GM19238 (cell line): ENCODE data around the gene NXPE4.
"Not testable (repeated sequence)": the region's sequence is repeated elsewhere in the genome, so short reads cannot be mapped to it uniquely, and the experiment has no call there.

Experiments used
- DNase-seq: peaks from one replicate; pipeline ENCODE4 v3.0.0; 2011; ENCODE audit warnings: low spot score; ENCODE audit not compliant: insufficient read length

NXPE4 gene

DNA sequence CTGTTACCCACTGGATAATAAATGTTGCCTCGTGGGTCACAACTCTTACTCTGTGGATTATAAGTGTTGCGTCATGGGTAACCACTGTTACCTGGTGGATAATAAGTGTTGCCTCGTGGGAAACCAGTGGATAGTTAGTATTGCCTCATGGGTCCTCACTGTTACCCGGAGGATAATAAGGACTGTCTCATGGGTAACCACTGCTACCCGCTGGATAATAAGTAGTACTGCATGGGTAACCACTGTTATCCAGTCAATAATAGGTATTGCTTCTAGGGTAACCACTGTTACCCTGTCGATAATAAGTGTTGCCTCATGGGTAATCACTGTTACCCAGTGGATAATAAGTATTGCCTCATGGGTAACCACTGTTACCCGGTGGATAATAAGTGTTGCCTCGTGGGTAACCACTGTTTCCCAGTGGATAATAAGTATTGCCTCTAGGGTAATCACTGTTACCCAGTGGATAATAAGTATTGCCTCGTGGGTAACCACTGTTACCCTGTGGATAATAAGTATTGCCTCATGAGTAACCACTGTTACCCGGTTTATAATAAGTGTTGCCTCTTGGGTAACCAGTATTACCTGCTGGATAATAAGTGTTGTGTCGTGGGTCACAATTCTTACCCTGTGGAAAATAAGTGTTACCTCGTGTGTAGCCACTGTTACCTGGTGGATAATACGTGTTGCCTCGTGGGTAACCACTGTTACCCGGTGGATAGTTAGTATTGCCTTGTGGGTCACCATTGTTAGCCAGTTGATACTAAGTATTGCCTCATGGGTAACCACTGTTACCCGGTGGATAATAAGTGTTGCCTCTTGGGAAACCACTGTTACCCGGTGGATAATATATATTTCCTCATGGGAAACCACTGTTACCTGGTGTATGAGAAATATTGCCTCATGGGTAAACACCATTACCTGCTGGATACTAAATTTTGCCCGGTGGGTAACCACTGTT lies 15.7 kb upstream of the NXPE4 start:
- DNase-seq, result no peak

- no peak for DNase-seq
These were observed 15.0 kb upstream of the NXPE4 start for GRCh38 chr11:114610550-114610949.

- DNase-seq, result no peak
These were observed 13.8 kb upstream of the NXPE4 start for GRCh38 chr11:114609429-114609828.

- DNase-seq, result not testable (repeated sequence)
These were observed 13.0 kb upstream of the NXPE4 start for GRCh38 chr11:114608605-114609004.

- no peak for DNase-seq
These were observed 12.3 kb upstream of the NXPE4 start for GRCh38 chr11:114607753-114608459.

DNA sequence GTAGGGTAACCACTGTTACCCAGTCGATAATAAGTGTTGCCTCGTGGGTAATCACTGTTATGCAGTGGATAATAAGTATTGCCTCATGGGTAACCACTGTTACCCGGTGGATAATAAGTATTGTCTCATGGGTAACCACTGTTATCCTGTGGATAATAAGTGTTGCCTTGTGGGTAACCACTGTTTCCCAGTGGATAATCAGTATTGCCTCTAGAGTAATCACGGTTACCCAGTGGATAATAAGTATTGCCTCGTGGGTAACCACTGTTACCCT lies 11.2 kb upstream of the NXPE4 start:
- not testable (repeated sequence) for DNase-seq

DNA sequence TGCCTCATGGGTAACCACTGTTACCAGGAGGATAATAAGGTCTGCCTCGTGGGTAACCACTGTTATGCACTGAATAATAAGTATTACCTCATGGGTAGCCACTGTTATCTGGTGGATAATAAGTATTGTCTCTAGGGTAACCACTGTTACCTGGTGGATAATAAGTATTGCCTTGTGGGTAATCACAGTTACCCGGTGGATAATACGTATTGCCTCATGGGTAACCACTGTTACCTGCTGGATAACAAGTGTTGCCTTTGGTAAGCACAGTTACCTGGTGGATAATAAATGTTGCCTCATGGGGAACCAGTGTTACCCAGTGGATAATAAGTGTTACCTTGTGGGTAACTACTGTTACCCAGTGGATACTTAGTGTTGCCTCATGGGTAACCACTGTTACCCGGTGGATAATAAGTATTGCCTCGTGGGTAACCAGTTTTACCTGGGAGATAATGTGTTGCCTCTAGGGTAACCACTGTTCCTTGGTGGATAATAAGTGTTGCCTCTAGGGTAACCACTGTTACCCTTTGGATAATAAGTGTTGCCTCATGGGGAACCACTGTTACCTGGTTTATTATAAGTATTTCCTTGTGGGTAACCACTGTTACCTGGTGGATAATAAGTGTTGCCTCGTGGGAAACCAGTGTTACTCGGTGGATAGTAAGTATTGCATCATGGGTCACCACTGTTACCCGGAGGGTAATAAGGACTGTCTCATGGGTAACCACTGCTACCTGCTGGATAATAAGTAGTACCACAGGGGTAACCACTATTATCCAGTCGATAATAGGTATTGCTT lies 10.6 kb upstream of the NXPE4 start:
- DNase-seq, result no peak

- DNase-seq, result no peak
These were observed 9.8 kb upstream of the NXPE4 start for GRCh38 chr11:114605370-114605769.

DNA sequence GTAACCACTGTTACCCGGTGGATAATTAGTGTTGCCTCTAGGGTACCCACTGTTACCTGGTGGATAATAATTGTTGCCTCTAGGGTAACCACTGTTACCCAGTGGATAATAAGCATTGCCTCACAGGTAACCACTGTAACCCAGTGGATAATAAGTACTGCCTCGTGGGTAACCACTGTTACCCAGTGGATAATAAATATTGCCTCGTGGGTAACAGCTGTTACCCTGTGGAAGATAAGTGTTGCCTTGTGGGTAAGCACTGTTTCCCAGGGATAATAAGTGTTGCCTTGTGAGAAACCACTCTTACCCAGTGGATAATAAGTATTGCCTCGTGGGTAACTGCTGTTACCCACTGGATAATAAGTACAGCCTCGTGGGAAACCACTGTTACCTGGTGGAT lies 9.3 kb upstream of the NXPE4 start:
- no peak for DNase-seq

GRCh38 chr11:114604179-114604813 lies 8.7 kb upstream of the NXPE4 start:
- no peak for DNase-seq

DNA sequence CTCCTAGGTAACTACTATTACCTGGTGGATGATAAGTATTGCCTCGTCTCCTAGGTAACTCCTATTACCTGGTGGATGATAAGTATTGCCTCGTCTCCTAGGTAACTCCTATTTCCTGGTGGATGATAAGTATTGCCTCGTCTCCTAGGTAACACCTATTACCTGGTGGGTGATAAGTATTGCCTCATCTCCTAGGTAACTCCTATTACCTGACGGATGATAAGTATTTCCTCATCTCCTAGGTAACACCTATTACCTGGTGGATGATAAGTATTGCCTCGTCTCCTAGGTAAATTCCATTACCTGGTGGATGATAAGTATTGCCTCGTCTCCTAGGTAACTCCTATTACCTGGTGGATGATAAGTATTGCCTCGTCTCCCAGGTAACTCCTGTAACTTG lies 7.6 kb upstream of the NXPE4 start:
- DNase-seq, result not testable (repeated sequence)

- DNase-seq, result no peak
These were observed 2.9 kb upstream of the NXPE4 start for GRCh38 chr11:114598461-114598860.

DNA sequence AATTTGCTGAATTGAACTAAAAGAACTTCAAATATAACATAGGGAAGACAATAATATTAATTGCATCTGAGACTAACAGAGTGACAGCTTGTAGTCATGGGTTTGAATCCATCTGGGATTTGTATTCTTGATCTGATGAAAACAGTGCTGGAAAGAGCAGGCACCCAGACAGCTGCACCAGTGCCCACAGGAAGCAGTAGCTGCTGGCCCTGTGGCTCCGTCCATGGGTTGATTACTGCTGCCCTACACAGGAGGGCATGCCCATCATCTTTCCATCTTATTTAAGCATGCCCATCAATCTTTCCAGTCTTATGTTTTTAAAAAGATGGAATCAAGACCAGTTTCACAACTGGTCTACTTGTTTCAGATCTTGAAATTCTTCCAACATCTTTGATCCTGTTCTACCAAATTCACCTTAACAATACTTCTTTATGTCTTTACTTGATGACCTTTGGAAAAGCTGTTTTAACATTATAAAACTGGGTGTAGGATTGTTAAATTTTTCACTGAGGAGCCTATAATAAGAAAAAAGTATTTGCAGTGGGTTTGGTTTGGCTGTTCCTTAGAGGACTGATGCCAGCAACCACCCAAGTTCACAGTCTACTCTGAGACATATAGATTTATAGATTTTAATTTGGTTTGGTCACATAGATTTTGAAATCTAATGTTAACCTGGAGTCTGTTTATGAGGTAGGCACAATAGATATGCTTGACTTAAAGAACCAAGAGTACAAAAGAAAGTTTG lies 761 bp upstream of the NXPE4 start:
- no peak for DNase-seq

GRCh38 chr11:114594703-114595102 lies 883 bp downstream of the NXPE4 start:
- no peak for DNase-seq

DNA sequence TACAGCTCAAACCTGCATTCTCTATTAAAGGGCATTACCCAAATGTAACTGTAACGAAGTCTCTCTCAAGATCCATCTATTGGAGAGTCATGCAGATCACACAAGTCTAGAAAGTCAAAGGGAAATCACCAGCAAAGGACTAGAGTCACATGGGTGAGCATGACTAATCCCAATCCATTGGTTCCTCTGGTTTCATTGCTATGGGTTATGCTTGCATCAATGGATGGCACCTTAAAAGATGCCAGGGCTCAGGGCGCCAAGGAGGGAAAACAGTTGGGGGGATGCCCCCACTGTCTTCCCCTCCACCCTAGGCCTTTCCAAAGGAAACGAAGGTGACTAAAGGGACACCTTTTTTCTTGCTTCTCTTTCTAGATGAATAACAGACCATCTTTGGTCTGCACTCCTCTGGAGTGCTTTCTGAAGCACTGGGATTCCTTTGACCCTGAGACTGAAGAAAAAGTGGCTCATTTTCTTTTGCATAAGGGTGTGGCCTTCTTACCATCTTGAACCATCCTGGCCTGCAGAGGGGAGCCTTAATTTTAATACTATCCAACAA lies 8.1 kb downstream of the NXPE4 start:
- DNase-seq, result no peak

GRCh38 chr11:114586797-114587196 lies 8.8 kb downstream of the NXPE4 start:
- no peak for DNase-seq

- DNase-seq, result no peak
These were observed 23.9 kb downstream of the NXPE4 start for GRCh38 chr11:114571712-114572111.

GRCh38 chr11:114569801-114570200 lies 25.8 kb downstream of the NXPE4 start:
- no peak for DNase-seq

DNA sequence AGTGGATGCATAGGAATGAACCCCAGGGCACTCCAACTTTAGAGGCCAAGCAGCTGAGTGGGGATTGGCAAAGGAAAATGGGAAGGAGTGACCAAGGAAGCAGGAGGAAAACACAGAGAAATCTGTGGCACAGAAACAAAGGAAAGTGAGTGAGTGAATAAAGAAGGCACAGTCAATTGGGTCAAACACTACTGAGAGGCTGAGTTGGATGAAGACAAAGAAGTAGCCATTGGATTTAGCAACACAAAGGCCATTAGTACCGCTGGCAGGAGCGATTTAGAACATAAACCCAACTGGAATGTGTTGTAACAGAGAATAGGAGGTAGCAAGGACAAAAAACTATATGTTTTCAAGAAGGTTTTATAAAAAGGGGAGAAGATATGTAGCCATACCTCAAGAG lies 29.3 kb downstream of the NXPE4 start:
- no peak for DNase-seq

- no peak for DNase-seq
These were observed 30.8 kb downstream of the NXPE4 start for GRCh38 chr11:114564831-114565230.

- no peak for DNase-seq
These were observed 32.5 kb downstream of the NXPE4 start for GRCh38 chr11:114563077-114563476.
